Measurements from ENCODE around the gene NFASC.

Gene NFASC

GRCh38 chr1:204894031-204894430 is 23.4 kb downstream of the NFASC start:
- DNase-seq = no peak

GRCh38 chr1:204894606-204895005 is 23.9 kb downstream of the NFASC start:
- no peak for DNase-seq

GRCh38 chr1:204896023-204896422 is 25.4 kb downstream of the NFASC start:
- no peak for DNase-seq

- no peak for DNase-seq
These were observed 26.3 kb downstream of the NFASC start for GRCh38 chr1:204896787-204897469.

GRCh38 chr1:204900721-204901120 is 30.1 kb downstream of the NFASC start:
- no peak for DNase-seq

- no peak for DNase-seq
These were observed 32.0 kb downstream of the NFASC start for GRCh38 chr1:204902671-204903070.

- no peak for DNase-seq
These were observed 33.7 kb downstream of the NFASC start for GRCh38 chr1:204904228-204904810.

- no peak for DNase-seq
These were observed 38.4 kb downstream of the NFASC start for GRCh38 chr1:204909109-204909508.

GRCh38 chr1:204915861-204916495 is 45.3 kb downstream of the NFASC start:
- no peak for DNase-seq

GRCh38 chr1:204917802-204918201 is 47.1 kb downstream of the NFASC start:
- no peak for DNase-seq

GRCh38 chr1:204920511-204920910 is 49.8 kb downstream of the NFASC start:
- DNase-seq = no peak

GRCh38 chr1:204920967-204921366 is 50.3 kb downstream of the NFASC start:
- no peak for DNase-seq

GRCh38 chr1:204921855-204922516 is 51.3 kb downstream of the NFASC start:
- no peak for DNase-seq

- DNase-seq = no peak
These were observed 52.5 kb downstream of the NFASC start for GRCh38 chr1:204923201-204923600.

- no peak for DNase-seq
These were observed 53.0 kb downstream of the NFASC start for GRCh38 chr1:204923626-204924012.

GRCh38 chr1:204924013-204924759 is 53.5 kb downstream of the NFASC start:
- no peak for DNase-seq

- no peak for DNase-seq
These were observed 55.0 kb downstream of the NFASC start for GRCh38 chr1:204925701-204926100.

- DNase-seq = no peak
These were observed 57.3 kb downstream of the NFASC start for GRCh38 chr1:204927673-204928641.

GRCh38 chr1:204928671-204929486 is 58.2 kb downstream of the NFASC start:
- DNase-seq = no peak

GRCh38 chr1:204929487-204930154 is 59.0 kb downstream of the NFASC start:
- DNase-seq = no peak
